WTC11 (cell line): ENCODE measurements around the gene UBL4B. TPM values are rescaled to one million over a fixed set of nuclear protein-coding genes. Genes with fewer than 3 reads are reported as not detected.

ENCODE experiments used
- ATAC-seq: fragments of 200-7000 bp; cut with Tn5 transposase; 2 replicates; pipeline ENCODE4 v1.10.0; 2021; ENCODE audit warnings: mild to moderate bottlenecking, moderate library complexity
- CTCF ChIA-PET: fragments of 300-600 bp; sonication (Branson Sonifier 250); formaldehyde crosslinking; loops from one replicate; lab custom pipeline; 2021; ENCODE audit warnings: antibody characterized with exemption; lab: Charles Lee
- POLR2A ChIA-PET: fragments of 350-600 bp; sonication (Branson Sonifier 250); formaldehyde crosslinking; loops from one replicate; lab custom pipeline; 2021; ENCODE audit warnings: antibody characterized with exemption; lab: Charles Lee
- DNase-seq: peaks from one replicate; pipeline ENCODE4 v3.0.0; 2021; ENCODE audit warnings: low spot score
- H3K27ac Mint-ChIP-seq: 2 replicates; pipeline ENCODE4 v1.8.0; 2021; ENCODE audit warnings: mixed read lengths
- H3K27me3 Mint-ChIP-seq: 2 replicates; pipeline ENCODE4 v1.8.0; 2021; ENCODE audit warnings: low read depth, mild to moderate bottlenecking, moderate library complexity, mixed read lengths
- H3K36me3 Mint-ChIP-seq: 2 replicates; pipeline ENCODE4 v1.8.0; 2021; ENCODE audit warnings: mixed read lengths
- H3K4me1 Mint-ChIP-seq: 2 replicates; pipeline ENCODE4 v1.8.0; 2022; ENCODE audit warnings: mixed read lengths
- H3K4me3 Mint-ChIP-seq: 2 replicates; pipeline ENCODE4 v1.8.0; 2021; ENCODE audit warnings: mild to moderate bottlenecking, moderate library complexity, mixed read lengths
- H3K9me3 Mint-ChIP-seq: 2 replicates; pipeline ENCODE4 v1.8.0; 2021; ENCODE audit warnings: mixed read lengths
- ATF1 ChIP-seq: sonication (generic); formaldehyde crosslinking; IDR thresholded peaks from 2 replicates; pipeline ENCODE4 v1.8.1; 2023; ENCODE audit warnings: mild to moderate bottlenecking, moderate library complexity, missing genetic modification reagents
- CREB1 ChIP-seq: sonication (generic); formaldehyde crosslinking; IDR thresholded peaks from 2 replicates; pipeline ENCODE4 v1.8.0; 2023; ENCODE audit warnings: mild to moderate bottlenecking, missing genetic modification reagents
- ELF4 ChIP-seq: sonication (generic); formaldehyde crosslinking; IDR thresholded peaks from 2 replicates; pipeline ENCODE4 v1.8.1; 2022; ENCODE audit warnings: low read depth, mild to moderate bottlenecking, moderate library complexity, missing genetic modification reagents
- ETV6 ChIP-seq: sonication (generic); formaldehyde crosslinking; IDR thresholded peaks from 2 replicates; pipeline ENCODE4 v1.8.1; 2022; ENCODE audit warnings: mild to moderate bottlenecking, missing genetic modification reagents
- GTF2I ChIP-seq: fragments of 250-450 bp; sonication (Bioruptor Pico); conservative IDR thresholded peaks from 2 replicates; pipeline ENCODE4 v1.4.0; 2021; ENCODE audit warnings: mild to moderate bottlenecking
- HMGA2 ChIP-seq: fragments of 250-450 bp; sonication (Bioruptor Pico); IDR thresholded peaks from 2 replicates; pipeline ENCODE4 v1.4.0; 2021; ENCODE audit warnings: mild to moderate bottlenecking, moderate library complexity
- PRRX2 ChIP-seq: fragments of 250-450 bp; sonication (Bioruptor Pico); IDR thresholded peaks from 2 replicates; pipeline ENCODE4 v1.8.0; 2021; ENCODE audit warnings: mild to moderate bottlenecking
- RELA ChIP-seq: sonication (generic); formaldehyde crosslinking; IDR thresholded peaks from 2 replicates; pipeline ENCODE4 v1.8.1; 2022; ENCODE audit warnings: missing genetic modification reagents, mild to moderate bottlenecking, borderline replicate concordance
- SP1 ChIP-seq: sonication (generic); formaldehyde crosslinking; conservative IDR thresholded peaks from 2 replicates; pipeline ENCODE4 v1.8.1; 2022; ENCODE audit warnings: missing genetic modification reagents
- ZBTB21 ChIP-seq: sonication (generic); formaldehyde crosslinking; IDR thresholded peaks from 2 replicates; pipeline ENCODE4 v1.8.1; 2023; ENCODE audit warnings: mild to moderate bottlenecking, missing genetic modification reagents, borderline replicate concordance
- total RNA-seq: library from RNA; stranded (reverse); gene quantifications from 3 replicates; pipeline ENCODE4 v1.2.3, GENCODE V29; 2021
- TF ChIP-seq, protein P1 (sequence below): sonication (generic); formaldehyde crosslinking; IDR thresholded peaks from 2 replicates; pipeline ENCODE4 v1.8.0; 2023; ENCODE audit warnings: mild to moderate bottlenecking, missing genetic modification reagents
- TF ChIP-seq, protein P2 (sequence below): sonication (generic); formaldehyde crosslinking; IDR thresholded peaks from 2 replicates; pipeline ENCODE4 v1.8.1; 2023; ENCODE audit warnings: mild to moderate bottlenecking, missing genetic modification reagents
- TF ChIP-seq, protein P3 (sequence below): fragments of 200-600 bp; IDR thresholded peaks from 2 replicates; pipeline ENCODE4 v1.8.0; 2022; ENCODE audit warnings: antibody characterized with exemption
- TF ChIP-seq, protein P4 (sequence below): sonication (generic); formaldehyde crosslinking; conservative IDR thresholded peaks from 2 replicates; pipeline ENCODE4 v1.8.1; 2022; ENCODE audit warnings: mild to moderate bottlenecking, missing genetic modification reagents
- TF ChIP-seq, protein P5 (sequence below): sonication (generic); formaldehyde crosslinking; IDR thresholded peaks from 2 replicates; pipeline ENCODE4 v1.8.1; 2022; ENCODE audit warnings: low read depth, mild to moderate bottlenecking, moderate library complexity, missing genetic modification reagents, borderline replicate concordance
- TF ChIP-seq, protein P6 (sequence below): sonication (generic); formaldehyde crosslinking; IDR thresholded peaks from 2 replicates; pipeline ENCODE4 v1.8.0; 2022; ENCODE audit warnings: missing genetic modification reagents

Gene UBL4B
- total RNA-seq, 1 experiment from 2014 or later: 0.11 TPM

DNA sequence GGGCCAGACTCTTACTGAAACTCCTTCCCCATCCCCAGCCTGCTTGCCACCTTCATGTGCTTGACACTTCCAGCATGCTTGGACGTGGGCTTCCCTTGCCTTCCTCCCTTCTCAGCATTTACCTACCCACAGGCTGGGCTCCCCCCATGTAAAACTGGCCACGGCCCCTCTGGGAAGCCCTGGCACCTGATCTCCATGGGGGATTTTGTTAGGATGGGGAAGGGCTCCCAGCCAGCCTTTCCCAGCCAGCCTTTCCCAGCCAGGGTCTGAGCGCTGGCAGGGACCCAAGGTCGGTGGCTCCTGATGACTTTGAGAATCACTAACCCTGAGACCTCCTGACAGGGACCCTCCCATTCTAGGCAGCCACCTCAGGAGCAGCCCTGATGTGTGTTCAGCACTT, 48.5 kb upstream of the UBL4B start (continued):
- TF ChIP-seq, protein P1, sequence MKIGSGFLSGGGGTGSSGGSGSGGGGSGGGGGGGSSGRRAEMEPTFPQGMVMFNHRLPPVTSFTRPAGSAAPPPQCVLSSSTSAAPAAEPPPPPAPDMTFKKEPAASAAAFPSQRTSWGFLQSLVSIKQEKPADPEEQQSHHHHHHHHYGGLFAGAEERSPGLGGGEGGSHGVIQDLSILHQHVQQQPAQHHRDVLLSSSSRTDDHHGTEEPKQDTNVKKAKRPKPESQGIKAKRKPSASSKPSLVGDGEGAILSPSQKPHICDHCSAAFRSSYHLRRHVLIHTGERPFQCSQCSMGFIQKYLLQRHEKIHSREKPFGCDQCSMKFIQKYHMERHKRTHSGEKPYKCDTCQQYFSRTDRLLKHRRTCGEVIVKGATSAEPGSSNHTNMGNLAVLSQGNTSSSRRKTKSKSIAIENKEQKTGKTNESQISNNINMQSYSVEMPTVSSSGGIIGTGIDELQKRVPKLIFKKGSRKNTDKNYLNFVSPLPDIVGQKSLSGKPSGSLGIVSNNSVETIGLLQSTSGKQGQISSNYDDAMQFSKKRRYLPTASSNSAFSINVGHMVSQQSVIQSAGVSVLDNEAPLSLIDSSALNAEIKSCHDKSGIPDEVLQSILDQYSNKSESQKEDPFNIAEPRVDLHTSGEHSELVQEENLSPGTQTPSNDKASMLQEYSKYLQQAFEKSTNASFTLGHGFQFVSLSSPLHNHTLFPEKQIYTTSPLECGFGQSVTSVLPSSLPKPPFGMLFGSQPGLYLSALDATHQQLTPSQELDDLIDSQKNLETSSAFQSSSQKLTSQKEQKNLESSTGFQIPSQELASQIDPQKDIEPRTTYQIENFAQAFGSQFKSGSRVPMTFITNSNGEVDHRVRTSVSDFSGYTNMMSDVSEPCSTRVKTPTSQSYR: no peak
- TF ChIP-seq ATF1 (CRISPR knock-in tag): no peak
- TF ChIP-seq, protein P2, sequence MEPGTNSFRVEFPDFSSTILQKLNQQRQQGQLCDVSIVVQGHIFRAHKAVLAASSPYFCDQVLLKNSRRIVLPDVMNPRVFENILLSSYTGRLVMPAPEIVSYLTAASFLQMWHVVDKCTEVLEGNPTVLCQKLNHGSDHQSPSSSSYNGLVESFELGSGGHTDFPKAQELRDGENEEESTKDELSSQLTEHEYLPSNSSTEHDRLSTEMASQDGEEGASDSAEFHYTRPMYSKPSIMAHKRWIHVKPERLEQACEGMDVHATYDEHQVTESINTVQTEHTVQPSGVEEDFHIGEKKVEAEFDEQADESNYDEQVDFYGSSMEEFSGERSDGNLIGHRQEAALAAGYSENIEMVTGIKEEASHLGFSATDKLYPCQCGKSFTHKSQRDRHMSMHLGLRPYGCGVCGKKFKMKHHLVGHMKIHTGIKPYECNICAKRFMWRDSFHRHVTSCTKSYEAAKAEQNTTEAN (CRISPR knock-in tag): no peak
- TF ChIP-seq, protein P3, sequence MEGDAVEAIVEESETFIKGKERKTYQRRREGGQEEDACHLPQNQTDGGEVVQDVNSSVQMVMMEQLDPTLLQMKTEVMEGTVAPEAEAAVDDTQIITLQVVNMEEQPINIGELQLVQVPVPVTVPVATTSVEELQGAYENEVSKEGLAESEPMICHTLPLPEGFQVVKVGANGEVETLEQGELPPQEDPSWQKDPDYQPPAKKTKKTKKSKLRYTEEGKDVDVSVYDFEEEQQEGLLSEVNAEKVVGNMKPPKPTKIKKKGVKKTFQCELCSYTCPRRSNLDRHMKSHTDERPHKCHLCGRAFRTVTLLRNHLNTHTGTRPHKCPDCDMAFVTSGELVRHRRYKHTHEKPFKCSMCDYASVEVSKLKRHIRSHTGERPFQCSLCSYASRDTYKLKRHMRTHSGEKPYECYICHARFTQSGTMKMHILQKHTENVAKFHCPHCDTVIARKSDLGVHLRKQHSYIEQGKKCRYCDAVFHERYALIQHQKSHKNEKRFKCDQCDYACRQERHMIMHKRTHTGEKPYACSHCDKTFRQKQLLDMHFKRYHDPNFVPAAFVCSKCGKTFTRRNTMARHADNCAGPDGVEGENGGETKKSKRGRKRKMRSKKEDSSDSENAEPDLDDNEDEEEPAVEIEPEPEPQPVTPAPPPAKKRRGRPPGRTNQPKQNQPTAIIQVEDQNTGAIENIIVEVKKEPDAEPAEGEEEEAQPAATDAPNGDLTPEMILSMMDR: no peak
- TF ChIP-seq PRRX2 (CRISPR knock-in tag): no peak
- TF ChIP-seq SP1 (CRISPR knock-in tag): no peak
- no peak for TF ChIP-seq ZBTB21 (CRISPR knock-in tag)
- TF ChIP-seq ELF4: no peak
- TF ChIP-seq, protein P4, sequence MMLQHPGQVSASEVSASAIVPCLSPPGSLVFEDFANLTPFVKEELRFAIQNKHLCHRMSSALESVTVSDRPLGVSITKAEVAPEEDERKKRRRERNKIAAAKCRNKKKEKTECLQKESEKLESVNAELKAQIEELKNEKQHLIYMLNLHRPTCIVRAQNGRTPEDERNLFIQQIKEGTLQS (CRISPR knock-in tag): no peak
- TF ChIP-seq HMGA2 (CRISPR knock-in tag): no peak
- TF ChIP-seq CREB1 (CRISPR knock-in tag): no peak

DNA sequence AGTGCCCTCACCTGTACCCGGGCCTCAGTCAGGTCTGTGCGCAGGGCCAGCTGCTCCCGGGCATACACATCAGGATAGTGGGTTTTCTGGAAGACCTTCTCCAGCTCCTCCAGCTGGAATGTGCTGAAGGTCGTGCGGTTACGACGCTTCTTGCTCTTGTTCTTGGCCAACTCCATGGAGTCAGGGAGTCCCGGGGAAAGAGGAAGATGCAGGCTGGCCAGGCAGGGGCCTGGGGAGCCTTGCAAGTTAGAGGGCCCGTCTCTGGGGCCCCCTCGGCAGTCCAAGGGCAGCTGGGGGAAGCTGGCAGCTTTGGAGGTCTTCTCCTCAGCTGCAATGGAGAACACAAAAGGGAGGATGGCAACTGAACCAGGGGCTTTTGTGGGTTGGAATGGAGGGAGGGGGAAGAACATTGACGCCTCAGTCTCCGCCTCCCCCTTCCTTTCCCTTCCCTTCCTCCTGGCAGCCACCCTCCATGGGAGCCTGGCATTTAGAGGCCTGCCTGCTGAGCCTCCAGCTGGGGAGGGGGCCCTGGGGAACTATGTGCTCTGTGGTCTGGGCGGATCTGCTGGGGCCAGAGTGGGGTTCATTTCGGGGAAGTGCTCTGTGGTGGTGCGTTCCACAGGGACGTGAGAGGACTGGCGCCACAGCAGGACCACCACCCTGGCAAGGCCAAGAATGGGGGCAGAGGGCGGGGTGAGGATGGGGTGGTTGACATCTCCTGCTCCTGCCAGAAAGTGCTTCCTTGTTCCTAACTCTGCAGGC, 47.5 kb upstream of the UBL4B start:
- ATAC-seq: no peak
- Mint-ChIP-seq H3K4me1 (peaks cover 11% of the 10 kb centered on the region), H3K27ac (no peak overlapping the region), H3K27me3 (peaks cover 58% of the 10 kb centered on the region), H3K9me3 (no peaks in the 10 kb centered on the region), H3K36me3 (peaks cover 5% of the 10 kb centered on the region), H3K4me3 (no peak overlapping the region)
- TF ChIP-seq GTF2I (CRISPR knock-in tag) (no peak), ETV6 (CRISPR knock-in tag) (no peak), ZBTB21 (CRISPR knock-in tag) (no peak), RELA (CRISPR knock-in tag) (no peak)
- TF ChIP-seq, protein P5, sequence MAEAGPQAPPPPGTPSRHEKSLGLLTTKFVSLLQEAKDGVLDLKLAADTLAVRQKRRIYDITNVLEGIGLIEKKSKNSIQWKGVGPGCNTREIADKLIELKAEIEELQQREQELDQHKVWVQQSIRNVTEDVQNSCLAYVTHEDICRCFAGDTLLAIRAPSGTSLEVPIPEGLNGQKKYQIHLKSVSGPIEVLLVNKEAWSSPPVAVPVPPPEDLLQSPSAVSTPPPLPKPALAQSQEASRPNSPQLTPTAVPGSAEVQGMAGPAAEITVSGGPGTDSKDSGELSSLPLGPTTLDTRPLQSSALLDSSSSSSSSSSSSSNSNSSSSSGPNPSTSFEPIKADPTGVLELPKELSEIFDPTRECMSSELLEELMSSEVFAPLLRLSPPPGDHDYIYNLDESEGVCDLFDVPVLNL (CRISPR knock-in tag): no peak
- TF ChIP-seq, protein P6, sequence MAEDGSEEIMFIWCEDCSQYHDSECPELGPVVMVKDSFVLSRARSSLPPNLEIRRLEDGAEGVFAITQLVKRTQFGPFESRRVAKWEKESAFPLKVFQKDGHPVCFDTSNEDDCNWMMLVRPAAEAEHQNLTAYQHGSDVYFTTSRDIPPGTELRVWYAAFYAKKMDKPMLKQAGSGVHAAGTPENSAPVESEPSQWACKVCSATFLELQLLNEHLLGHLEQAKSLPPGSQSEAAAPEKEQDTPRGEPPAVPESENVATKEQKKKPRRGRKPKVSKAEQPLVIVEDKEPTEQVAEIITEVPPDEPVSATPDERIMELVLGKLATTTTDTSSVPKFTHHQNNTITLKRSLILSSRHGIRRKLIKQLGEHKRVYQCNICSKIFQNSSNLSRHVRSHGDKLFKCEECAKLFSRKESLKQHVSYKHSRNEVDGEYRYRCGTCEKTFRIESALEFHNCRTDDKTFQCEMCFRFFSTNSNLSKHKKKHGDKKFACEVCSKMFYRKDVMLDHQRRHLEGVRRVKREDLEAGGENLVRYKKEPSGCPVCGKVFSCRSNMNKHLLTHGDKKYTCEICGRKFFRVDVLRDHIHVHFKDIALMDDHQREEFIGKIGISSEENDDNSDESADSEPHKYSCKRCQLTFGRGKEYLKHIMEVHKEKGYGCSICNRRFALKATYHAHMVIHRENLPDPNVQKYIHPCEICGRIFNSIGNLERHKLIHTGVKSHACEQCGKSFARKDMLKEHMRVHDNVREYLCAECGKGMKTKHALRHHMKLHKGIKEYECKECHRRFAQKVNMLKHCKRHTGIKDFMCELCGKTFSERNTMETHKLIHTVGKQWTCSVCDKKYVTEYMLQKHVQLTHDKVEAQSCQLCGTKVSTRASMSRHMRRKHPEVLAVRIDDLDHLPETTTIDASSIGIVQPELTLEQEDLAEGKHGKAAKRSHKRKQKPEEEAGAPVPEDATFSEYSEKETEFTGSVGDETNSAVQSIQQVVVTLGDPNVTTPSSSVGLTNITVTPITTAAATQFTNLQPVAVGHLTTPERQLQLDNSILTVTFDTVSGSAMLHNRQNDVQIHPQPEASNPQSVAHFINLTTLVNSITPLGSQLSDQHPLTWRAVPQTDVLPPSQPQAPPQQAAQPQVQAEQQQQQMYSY (CRISPR knock-in tag): no peak
- POLR2A ChIA-PET: interaction anchor here (0.6 kb wide), 1 partner anchor 34 kb away, joined by 3 read pairs; no protein-coding TSS in a partner anchor
- CTCF ChIA-PET: interaction anchor here (1.0 to 1.7 kb wide), 6 partner anchors 23 to 395 kb away, joined by 3 to 8 read pairs (median 4); partner anchors contain the start of gene STRIP1
- DNase-seq: no peak
